IMR-90 (cell line): ENCODE results near the gene CPB2. TPM values are rescaled to one million over a fixed set of nuclear protein-coding genes. Genes with fewer than 3 reads are reported as not detected.

Experiments used
- ATAC-seq: fragments of 200-7000 bp; cut with Tn5 transposase; 2 replicates; pipeline ENCODE4 v1.9.1; 2020; ENCODE audit warnings: low read depth, mild to moderate bottlenecking, moderate library complexity
- BruUV-seq: library from RNA; stranded (reverse); fragments of 400-500 nt; replicated peaks from 2 replicates; lab custom pipeline; 2021; lab: Mats Ljungman, UMichigan
- CTCF ChIA-PET: fragments of 300-600 bp; formaldehyde crosslinking; extraction: SDS; loops from one replicate; lab custom pipeline; 2021; ENCODE audit warnings: antibody characterized with exemption; lab: Yijun Ruan, JAX
- POLR2A ChIA-PET: fragments of 300-600 bp; sonication (Branson Sonifier 250); formaldehyde crosslinking; loops from one replicate; lab custom pipeline; 2022; ENCODE audit warnings: antibody characterized with exemption; ENCODE audit not compliant: unreplicated experiment; lab: Charles Lee
- DNase-seq: peaks from one replicate; pipeline ENCODE4 v3.0.0; 2013
- H2AFZ ChIP-seq: replicated peaks from 2 replicates; pipeline ENCODE3; 2013; ENCODE audit warnings: low read length, mild to moderate bottlenecking; ENCODE audit not compliant: poor library complexity
- H2AK5ac ChIP-seq: 2 replicates; pipeline ENCODE4 v1.6.1; 2013; ENCODE audit warnings: low read depth, low read length, inconsistent platforms
- H2AK9ac ChIP-seq: replicated peaks from 2 replicates; pipeline ENCODE3; 2013; ENCODE audit warnings: mild to moderate bottlenecking, low read depth, low read length, moderate library complexity; ENCODE audit not compliant: poor library complexity
- H2BK120ac ChIP-seq: 2 replicates; pipeline ENCODE4 v1.6.1; 2013; ENCODE audit warnings: low read depth, low read length, inconsistent platforms
- H2BK15ac ChIP-seq: 3 replicates; pipeline ENCODE4 v1.6.1; 2013; ENCODE audit warnings: low read depth, low read length, inconsistent platforms
- H2BK20ac ChIP-seq: 2 replicates; pipeline ENCODE4 v1.6.1; 2013; ENCODE audit warnings: low read depth, mild to moderate bottlenecking, inconsistent platforms, low read length, moderate library complexity
- H2BK5ac ChIP-seq: 2 replicates; pipeline ENCODE4 v1.6.1; 2013; ENCODE audit warnings: mild to moderate bottlenecking, low read depth, low read length, inconsistent platforms; ENCODE audit not compliant: poor library complexity, severe bottlenecking
- H3K14ac ChIP-seq: replicated peaks from 2 replicates; pipeline ENCODE4 v1.6.1; 2013; ENCODE audit warnings: low read depth, low read length, inconsistent platforms
- H3K18ac ChIP-seq: 2 replicates; pipeline ENCODE4 v1.6.1; 2013; ENCODE audit warnings: low read depth, low read length, control low read depth
- H3K23ac ChIP-seq: 2 replicates; pipeline ENCODE4 v1.6.1; 2013; ENCODE audit warnings: low read depth, low read length, inconsistent platforms
- H3K27ac ChIP-seq: 2 replicates; pipeline ENCODE4 v1.5.1; 2013; ENCODE audit warnings: mild to moderate bottlenecking, control low read depth, low read length; ENCODE audit not compliant: insufficient read depth
- H3K27me3 ChIP-seq: 2 replicates; pipeline ENCODE4 v1.6.1; 2013; ENCODE audit warnings: low read length; ENCODE audit not compliant: control insufficient read depth, insufficient read depth
- H3K36me3 ChIP-seq: 2 replicates; pipeline ENCODE4 v1.6.1; 2013; ENCODE audit warnings: low read length, mixed read lengths; ENCODE audit not compliant: control insufficient read depth, insufficient read depth
- H3K4ac ChIP-seq: 2 replicates; pipeline ENCODE4 v1.6.1; 2013; ENCODE audit warnings: low read depth, low read length, inconsistent platforms
- H3K4me1 ChIP-seq: 2 replicates; pipeline ENCODE4 v1.6.1; 2013; ENCODE audit warnings: low read length, mixed read lengths; ENCODE audit not compliant: control insufficient read depth, insufficient read depth
- H3K4me2 ChIP-seq: 2 replicates; pipeline ENCODE4 v1.6.1; 2013; ENCODE audit warnings: low read depth, mild to moderate bottlenecking, control low read depth, low read length, moderate library complexity
- H3K4me3 ChIP-seq: 2 replicates; pipeline ENCODE4 v1.5.1; 2013; ENCODE audit warnings: low read depth, mild to moderate bottlenecking, control low read depth, low read length, moderate library complexity; ENCODE audit not compliant: insufficient read depth
- H3K56ac ChIP-seq: 2 replicates; pipeline ENCODE4 v1.6.1; 2013; ENCODE audit warnings: low read length, inconsistent platforms; ENCODE audit not compliant: insufficient read depth; ENCODE audit errors: extremely low read depth
- H3K79me1 ChIP-seq, 2 experiments: 2 replicates each; pipeline ENCODE4 v1.6.1; 2013; ENCODE audit warnings: low read length in 2 of 2, inconsistent platforms in 1 of 2, low read depth in 1 of 2
- H3K9ac ChIP-seq: 2 replicates; pipeline ENCODE4 v1.6.1; 2013; ENCODE audit warnings: low read depth, low read length, control low read depth
- H3K9me1 ChIP-seq: 2 replicates; pipeline ENCODE4 v1.6.1; 2013; ENCODE audit warnings: low read length, inconsistent platforms; ENCODE audit not compliant: insufficient read depth
- H3K9me3 ChIP-seq: 2 replicates; pipeline ENCODE4 v1.6.1; 2013; ENCODE audit warnings: low read length; ENCODE audit not compliant: control insufficient read depth, insufficient read depth
- H4K20me1 ChIP-seq: 2 replicates; pipeline ENCODE4 v1.6.1; 2013; ENCODE audit warnings: low read length, inconsistent platforms; ENCODE audit not compliant: insufficient read depth
- H4K5ac ChIP-seq: 2 replicates; pipeline ENCODE4 v1.6.1; 2013; ENCODE audit warnings: mild to moderate bottlenecking, low read depth, low read length, control low read depth
- H4K8ac ChIP-seq, 2 experiments: 2 replicates each; pipeline ENCODE4 v1.6.1; 2013; ENCODE audit warnings: low read depth in 2 of 2, low read length in 2 of 2, control low read depth in 1 of 2, inconsistent platforms in 1 of 2
- H4K91ac ChIP-seq: 2 replicates; pipeline ENCODE4 v1.6.1; 2013; ENCODE audit warnings: low read depth, low read length, inconsistent platforms; ENCODE audit not compliant: insufficient read depth
- BHLHE40 ChIP-seq: fragments of 150-350 bp; IDR thresholded peaks from 2 replicates; pipeline ENCODE4 v1.6.1; 2016; ENCODE audit warnings: mild to moderate bottlenecking, low read depth, low read length
- CHD1 ChIP-seq: IDR thresholded peaks from 2 replicates; pipeline ENCODE4 v1.6.1; 2012; ENCODE audit warnings: low read depth, low read length, improper control_type of control experiment
- CTCF ChIP-seq: conservative IDR thresholded peaks from 2 replicates; pipeline ENCODE4 v1.5.1; 2012; ENCODE audit warnings: mild to moderate bottlenecking, low read depth, low read length, improper control_type of control experiment
- ELK1 ChIP-seq: fragments of 150-350 bp; IDR thresholded peaks from 2 replicates; pipeline ENCODE4 v1.6.1; 2016; ENCODE audit warnings: low read depth, mild to moderate bottlenecking, low read length, moderate library complexity, borderline replicate concordance
- FOS ChIP-seq: fragments of 150-350 bp; IDR thresholded peaks from 2 replicates; pipeline ENCODE4 v1.6.1; 2016; ENCODE audit warnings: low read depth, low read length
- MAFK ChIP-seq: IDR thresholded peaks from 2 replicates; pipeline ENCODE4 v1.6.1; 2012; ENCODE audit warnings: low read depth, low read length, improper control_type of control experiment
- MAZ ChIP-seq: IDR thresholded peaks from 2 replicates; pipeline ENCODE4 v1.6.1; 2012; ENCODE audit warnings: low read depth, mild to moderate bottlenecking, low read length, improper control_type of control experiment, moderate library complexity, borderline replicate concordance
- MXI1 ChIP-seq: IDR thresholded peaks from 2 replicates; pipeline ENCODE4 v1.6.1; 2012; ENCODE audit warnings: low read depth, mild to moderate bottlenecking, low read length, moderate library complexity, borderline replicate concordance
- NFE2L2 ChIP-seq: fragments of 150-350 bp; IDR thresholded peaks from 2 replicates; pipeline ENCODE4 v1.6.1; 2016; ENCODE audit warnings: low read depth, mild to moderate bottlenecking, low read length
- POLR2A ChIP-seq: IDR thresholded peaks from 2 replicates; pipeline ENCODE4 v1.6.1; 2012; ENCODE audit warnings: mild to moderate bottlenecking, low read depth, low read length
- RAD21 ChIP-seq: IDR thresholded peaks from 2 replicates; pipeline ENCODE4 v1.6.1; 2012; ENCODE audit warnings: low read length, improper control_type of control experiment
- RCOR1 ChIP-seq: IDR thresholded peaks from 2 replicates; pipeline ENCODE4 v1.6.1; 2012; ENCODE audit warnings: mild to moderate bottlenecking, low read length, improper control_type of control experiment; ENCODE audit not compliant: insufficient replicate concordance
- RFX5 ChIP-seq: IDR thresholded peaks from 2 replicates; pipeline ENCODE4 v1.8.0; 2012; ENCODE audit warnings: low read depth, mild to moderate bottlenecking, low read length, moderate library complexity
- USF2 ChIP-seq: fragments of 150-350 bp; IDR thresholded peaks from 2 replicates; pipeline ENCODE4 v1.6.1; 2017; ENCODE audit warnings: mild to moderate bottlenecking, antibody characterized with exemption, low read length, low read depth
- dilution Hi-C: fragments of 300-500 bp; cut with HindIII; formaldehyde crosslinking; loops from one replicate; pipeline ENCODE4 v1.14.3; 2018; ENCODE audit warnings: low sequenced_read_pairs; ENCODE audit not compliant: unreplicated experiment
- in situ Hi-C: fragments of 300-500 bp; cut with MboI; formaldehyde crosslinking; loops from 3 replicates; pipeline ENCODE4 v1.14.3; 2019; ENCODE audit warnings: low sequenced_read_pairs, inconsistent platforms, mixed read lengths
- intact Hi-C: fragments of 100-400 bp; cut with micrococcal nuclease; formaldehyde crosslinking; loops from 2 replicates; pipeline ENCODE4 v1.10.0; 2022
- polyA plus RNA-seq, 3 experiments: library from polyadenylated mRNA; depleted of rRNA; stranded (reverse); fragments of >200 nt; gene quantifications; 2 replicates each; pipeline ENCODE4 v1.2.3, GENCODE V29; 2012; ENCODE audit warnings: low replicate concordance in 1 of 3
- total RNA-seq: library from RNA; depleted of rRNA; stranded (reverse); fragments of >200 nt; gene quantifications from 2 replicates; pipeline ENCODE4 v1.2.3, GENCODE V29; 2012

The CPB2 gene
- total and polyA plus RNA-seq, 2 of the 4 experiments (the other 2 are of a cell fraction), result not detected

GRCh38 chr13:46111151-46111550, 6.3 kb upstream of the CPB2 start:
- H2BK20ac ChIP-seq, result no peak overlapping the region
- no peaks in the 10 kb centered on the region for H3K9me3 ChIP-seq
- no peak overlapping the region for H3K27ac ChIP-seq
- ChIA-PET POLR2A (no interaction called here), CTCF (no interaction called here)
- BruUV-seq, result no TSS peak
- H4K91ac ChIP-seq, result no peak overlapping the region
- ATAC-seq (no peak), DNase-seq (no peak)
- dilution Hi-C loops (no loop called here), in situ Hi-C loops (no loop called here), intact Hi-C loops (no loop called here)
- no peak overlapping the region for H3K4me2 ChIP-seq
- no peak overlapping the region for H2AFZ ChIP-seq
- no peaks in the 10 kb centered on the region for H4K20me1 ChIP-seq
- H3K14ac ChIP-seq, result no peak overlapping the region
- no peaks in the 10 kb centered on the region; the same call in 1 of the 2 replicates for H3K27me3 ChIP-seq
- no peaks in the 10 kb centered on the region for H3K9me1 ChIP-seq
- no peak for TF ChIP-seq BHLHE40
- TF ChIP-seq MXI1, result no peak
- TF ChIP-seq ELK1, result no peak
- no peak for TF ChIP-seq RFX5
- no peak for TF ChIP-seq CTCF
- no peak for TF ChIP-seq MAZ
- no peak for TF ChIP-seq RAD21
- no peak for TF ChIP-seq NFE2L2
- no peak for TF ChIP-seq MAFK
- TF ChIP-seq USF2, result no peak
- no peak for TF ChIP-seq FOS
- TF ChIP-seq RCOR1, result no peak
- TF ChIP-seq POLR2A, result no peak
- no peak for TF ChIP-seq CHD1
- no peak overlapping the region for H3K56ac ChIP-seq
- H3K4me1 ChIP-seq, result no peaks in the 10 kb centered on the region
- no peak overlapping the region for H4K5ac ChIP-seq
- no peak overlapping the region for H3K18ac ChIP-seq
- no peak overlapping the region for H3K9ac ChIP-seq
- H3K4me3 ChIP-seq, result no peak overlapping the region
- H3K23ac ChIP-seq, result no peak overlapping the region
- H3K79me1 ChIP-seq, result no peaks in the 10 kb centered on the region
- H2AK5ac ChIP-seq, result no peak overlapping the region
- no peak overlapping the region for H2AK9ac ChIP-seq
- no peak overlapping the region for H2BK15ac ChIP-seq
- no peak overlapping the region for H4K8ac ChIP-seq
- no peak overlapping the region for H3K4ac ChIP-seq
- H2BK5ac ChIP-seq, result no peak overlapping the region
- H2BK120ac ChIP-seq, result no peak overlapping the region
- no peaks in the 10 kb centered on the region for H3K36me3 ChIP-seq
